CD4-positive, alpha-beta T cell treated with Interleukin-17A for 4 hours (primary cell): ENCODE measurements around the gene MED13L.
"Not testable (repeated sequence)": the region's sequence is repeated elsewhere in the genome, so short reads cannot be mapped to it uniquely, and the experiment has no call there.

ENCODE experiments used
- DNase-seq: peaks from one replicate; pipeline ENCODE4 v3.0.0-alpha.2; 2020; ENCODE audit warnings: mixed read lengths

The MED13L gene

DNA sequence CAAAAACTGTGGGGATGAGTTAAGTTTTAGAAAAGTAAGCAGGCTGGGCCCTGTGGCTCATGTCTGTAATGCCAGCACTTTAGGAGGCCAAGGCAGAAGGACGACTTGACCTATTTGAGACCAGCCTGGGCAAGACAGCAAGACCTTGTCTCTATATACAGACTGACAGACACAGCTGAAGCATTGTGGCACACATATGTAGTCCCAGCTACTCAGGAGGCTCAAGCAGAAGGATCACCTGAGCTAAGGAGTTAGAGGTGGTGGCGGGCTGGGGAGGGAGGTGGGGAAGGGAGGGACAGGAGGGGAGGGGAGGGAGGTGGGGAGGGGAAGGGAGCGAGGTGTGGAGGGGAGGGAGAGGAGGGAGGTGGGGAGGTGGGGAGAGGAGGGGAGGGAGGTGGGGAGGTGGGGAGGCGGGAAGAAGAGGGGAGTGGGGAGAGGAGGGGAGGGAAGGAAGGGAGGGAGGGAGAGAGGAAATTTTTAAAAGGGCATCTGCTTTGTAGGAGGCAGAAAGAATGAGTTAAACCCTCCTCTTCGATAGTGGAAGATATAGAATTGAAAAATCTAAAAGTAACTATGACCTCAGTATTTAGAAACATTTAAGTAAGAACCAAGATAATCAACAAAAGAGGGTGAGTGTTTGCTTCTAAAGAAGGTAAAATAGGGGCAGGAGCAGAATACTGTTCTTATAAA, 30.9 kb downstream of the MED13L start:
- no peak for DNase-seq

DNA sequence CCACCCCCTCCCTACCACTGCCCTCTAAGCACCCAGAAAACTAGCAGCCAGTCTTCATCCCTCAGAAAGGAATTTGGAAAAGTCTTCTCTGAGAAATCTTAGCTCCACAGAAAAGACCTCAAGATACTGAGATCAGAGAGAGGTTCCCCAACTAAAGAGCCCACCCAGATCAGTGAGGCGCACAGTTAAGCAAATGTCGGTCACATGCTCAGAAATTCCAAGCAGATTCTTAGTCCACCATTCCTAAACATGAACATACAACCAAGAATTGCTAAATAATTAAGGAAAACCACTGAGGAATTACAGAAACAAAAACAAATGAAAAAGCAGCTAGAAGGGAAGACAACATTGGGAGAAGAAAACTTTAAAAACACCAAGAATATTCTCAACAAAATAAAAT, 32.3 kb downstream of the MED13L start:
- DNase-seq = no peak

DNA sequence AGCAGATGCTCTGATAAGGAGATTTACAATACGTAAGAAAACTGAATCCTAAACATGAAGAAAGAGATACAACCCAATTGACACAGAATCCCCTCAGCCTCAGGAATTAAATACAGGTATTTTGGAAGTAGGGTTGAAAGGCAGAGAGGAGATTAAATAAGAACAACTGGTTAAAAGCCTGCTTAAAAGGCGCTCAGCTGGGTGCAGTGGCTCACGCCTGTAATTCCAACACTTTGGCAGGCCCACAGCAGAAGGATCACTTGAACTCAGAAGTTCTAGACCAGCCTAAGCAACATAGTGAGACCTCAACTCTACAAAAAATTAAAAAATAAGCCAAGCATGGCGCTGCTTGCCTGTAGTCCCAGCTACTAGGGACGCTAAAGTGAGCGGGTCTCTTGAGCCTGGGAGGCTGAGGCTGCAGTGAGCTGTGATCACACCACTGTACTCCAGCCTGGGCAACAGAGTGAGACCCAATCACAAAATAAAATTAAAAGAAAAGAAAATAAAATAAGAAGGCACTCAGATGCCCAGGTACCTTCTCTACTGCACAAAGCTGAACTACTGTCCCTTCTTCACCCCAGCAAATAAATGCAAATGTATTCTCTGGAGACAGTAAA, 32.9 kb downstream of the MED13L start:
- DNase-seq = no peak

DNA sequence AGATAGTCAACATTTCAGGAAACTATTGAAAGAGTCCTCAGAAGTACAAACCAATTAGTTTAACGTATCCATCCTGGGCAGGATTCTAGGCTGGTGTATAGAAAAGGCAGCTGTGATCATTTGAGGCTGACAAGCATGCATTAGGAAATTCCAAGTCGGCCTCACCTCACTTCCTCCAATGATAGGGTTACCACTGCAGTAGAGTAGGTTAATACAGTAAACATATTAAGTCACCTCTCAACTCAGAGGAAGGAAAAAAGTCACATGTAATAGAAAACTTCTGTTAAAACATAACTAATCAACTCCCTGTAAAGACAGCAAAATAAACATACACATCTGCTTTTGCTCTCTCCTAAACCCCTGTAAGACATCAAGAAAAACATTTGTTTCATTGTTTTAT, 33.5 kb downstream of the MED13L start:
- DNase-seq = peak; percentile 20

DNA sequence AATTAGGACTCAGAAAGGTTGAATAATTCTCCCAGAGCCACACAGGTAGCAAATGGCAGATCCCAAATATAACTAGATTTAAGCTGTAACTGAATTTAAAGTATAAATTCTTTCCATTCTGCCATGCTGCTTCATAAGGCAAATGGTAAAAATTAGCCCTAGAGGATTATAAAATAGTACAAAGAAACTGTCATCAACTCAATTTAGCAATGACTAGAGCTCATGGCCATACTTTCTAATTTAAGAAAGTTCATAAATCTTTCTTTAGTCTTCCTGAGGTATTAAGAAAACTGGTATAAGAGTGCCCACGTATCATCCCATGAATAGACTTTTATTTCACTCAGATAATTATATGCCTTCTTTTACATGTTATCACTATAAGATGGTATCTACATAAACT, 34.8 kb downstream of the MED13L start:
- DNase-seq = no peak

DNA sequence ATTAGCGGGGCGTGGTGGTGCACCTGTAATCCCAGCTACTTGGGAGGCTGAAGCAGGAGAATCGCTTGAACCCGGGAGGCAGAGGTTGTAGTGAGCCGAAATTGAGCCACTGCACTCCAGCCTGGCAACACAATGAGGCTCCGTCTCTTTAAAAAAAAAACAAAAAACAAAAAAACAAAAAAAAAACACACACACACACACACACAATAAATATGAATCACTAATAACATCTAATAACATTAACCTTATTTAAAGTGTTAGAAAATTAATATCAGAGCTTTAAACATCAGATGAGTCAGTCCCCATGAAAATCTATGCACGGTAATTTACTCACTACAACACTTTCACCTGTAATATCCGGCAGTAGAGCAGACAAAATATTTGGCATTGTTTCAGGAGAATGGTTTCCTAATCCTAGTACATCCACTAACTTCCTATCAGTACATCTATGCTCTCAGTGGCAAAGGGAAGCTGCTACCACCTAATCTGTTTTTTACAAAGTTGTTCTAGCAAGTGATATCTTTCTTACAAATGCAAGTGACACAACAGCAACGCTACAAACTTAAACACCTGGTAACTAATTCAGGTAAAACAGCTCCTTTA, 36.2 kb downstream of the MED13L start:
- DNase-seq = no peak

DNA sequence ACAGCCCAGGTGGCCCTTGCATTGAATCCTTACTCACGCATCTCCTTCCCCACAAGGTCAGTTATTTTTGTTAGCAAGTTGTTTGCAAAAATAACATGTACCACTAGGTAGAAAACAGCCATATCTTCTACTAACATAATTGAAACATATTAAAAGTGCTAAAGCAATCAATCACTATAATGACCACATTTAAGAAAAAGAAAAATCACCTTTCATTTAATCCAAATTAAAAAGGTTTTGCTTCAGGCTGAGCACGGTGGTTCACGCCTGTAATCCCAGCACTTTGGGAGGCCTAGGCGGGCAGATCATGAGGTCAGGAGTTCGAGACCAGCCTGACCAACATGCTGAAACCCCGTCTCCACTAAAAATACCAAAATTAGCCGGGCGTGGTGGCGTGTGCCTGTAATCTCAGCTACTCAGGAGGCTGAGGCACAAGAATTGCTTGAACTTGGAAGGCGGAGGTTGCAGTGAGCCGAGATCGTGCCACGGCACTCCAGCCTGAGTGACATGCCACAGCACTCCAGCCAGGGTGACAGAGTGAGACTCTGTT, 38.8 kb downstream of the MED13L start:
- not testable (repeated sequence) for DNase-seq

DNA sequence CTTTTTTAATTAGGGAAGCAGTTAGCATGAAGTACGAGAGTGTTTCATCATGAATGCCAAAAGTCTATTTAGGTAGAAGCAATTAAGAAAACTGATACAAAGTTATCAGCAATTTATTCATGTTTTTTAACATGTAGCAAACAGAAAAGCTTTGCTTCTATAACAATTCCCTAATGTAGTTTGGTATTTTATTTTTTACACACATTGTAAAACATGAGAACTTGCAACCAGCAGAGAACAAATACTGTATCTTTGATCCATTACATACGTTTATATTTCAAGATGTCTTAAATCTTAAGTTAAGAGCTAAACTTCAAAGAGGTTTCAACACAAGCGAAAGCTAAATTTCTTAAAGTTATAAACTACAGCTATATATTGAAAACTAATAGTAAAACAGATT, 39.3 kb downstream of the MED13L start:
- DNase-seq = no peak

DNA sequence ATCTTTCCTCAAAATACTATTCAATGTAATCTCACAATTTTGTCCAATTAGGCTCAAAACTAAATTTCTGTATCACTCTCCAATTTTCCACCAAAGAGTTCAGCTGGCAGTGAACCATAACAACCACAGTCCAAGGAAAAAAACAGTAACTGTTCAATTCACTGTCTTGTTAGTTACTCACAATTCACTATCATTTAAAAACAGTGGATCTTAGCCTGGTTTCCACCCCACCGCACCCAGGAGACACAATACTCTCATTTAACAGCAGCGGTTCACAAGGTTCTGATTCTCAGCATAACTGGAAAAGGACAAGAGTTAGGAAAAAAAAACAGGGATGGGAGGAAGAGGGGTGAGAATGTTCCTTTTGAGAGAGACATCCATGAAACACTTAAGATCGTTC, 40.5 kb downstream of the MED13L start:
- DNase-seq = no peak

DNA sequence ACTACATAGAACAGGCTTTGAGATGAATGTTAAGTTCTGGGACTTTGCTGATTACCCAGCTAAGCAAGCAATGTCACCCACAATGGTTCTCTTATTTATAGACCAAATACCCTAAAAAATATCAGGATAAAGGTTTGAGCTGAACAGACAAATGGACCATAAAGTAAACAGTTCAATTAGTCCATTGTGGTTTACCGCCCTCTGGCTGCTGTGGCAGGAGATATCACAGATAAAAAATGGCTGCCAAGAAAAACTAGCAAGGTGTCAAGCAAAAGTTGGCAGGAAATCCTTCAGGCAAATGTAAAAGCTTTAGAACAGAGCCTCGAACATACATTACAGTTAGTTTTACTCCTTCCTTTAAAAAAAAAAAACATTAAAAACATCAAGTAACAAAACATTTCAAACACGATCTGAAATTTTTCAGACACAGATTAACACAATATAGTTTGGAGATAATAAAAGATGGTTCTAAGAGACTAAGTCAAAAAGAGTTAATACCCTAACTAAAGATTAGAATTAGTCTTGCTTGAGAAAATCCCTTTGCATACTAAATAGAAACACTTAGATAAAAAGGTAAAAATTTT, 41.3 kb downstream of the MED13L start:
- peak; percentile 61 for DNase-seq

DNA sequence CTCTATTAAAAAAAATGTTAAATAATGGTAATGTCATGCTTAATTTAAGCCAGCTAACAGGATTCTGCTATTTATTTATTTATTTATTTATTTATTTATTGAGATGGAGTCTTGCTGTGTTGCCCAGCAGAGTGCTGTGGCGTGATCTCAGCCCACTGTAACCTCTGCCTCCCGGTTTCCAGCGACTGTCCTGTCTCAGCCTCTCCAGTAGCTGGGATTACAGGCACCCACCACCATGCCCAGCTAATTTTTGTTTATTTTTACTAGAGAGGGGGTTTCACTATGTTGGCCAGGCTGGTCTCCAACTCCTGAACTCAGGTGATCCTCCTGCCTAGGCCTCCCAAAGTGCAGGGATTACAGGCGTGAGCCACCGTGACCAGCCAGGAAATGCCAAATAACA, 43.3 kb downstream of the MED13L start:
- not testable (repeated sequence) for DNase-seq

DNA sequence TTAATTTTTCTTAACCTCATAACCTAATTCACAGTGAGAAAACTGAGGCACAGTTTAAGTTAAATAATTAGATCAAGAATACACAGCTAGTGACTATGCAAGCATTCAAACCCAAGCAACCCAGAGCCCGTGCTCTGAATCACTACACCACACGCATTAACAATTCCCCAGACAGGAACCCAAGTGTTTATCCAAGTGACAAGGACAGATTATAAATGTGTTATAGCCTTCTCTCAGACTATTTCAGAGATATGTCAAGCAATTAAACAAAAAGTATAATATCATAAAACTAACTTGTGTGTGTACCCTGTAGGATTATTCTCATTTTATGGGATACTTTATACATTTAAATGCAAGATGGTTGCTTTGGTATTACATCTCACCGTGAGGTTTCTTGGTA, 43.8 kb downstream of the MED13L start:
- DNase-seq = no peak

DNA sequence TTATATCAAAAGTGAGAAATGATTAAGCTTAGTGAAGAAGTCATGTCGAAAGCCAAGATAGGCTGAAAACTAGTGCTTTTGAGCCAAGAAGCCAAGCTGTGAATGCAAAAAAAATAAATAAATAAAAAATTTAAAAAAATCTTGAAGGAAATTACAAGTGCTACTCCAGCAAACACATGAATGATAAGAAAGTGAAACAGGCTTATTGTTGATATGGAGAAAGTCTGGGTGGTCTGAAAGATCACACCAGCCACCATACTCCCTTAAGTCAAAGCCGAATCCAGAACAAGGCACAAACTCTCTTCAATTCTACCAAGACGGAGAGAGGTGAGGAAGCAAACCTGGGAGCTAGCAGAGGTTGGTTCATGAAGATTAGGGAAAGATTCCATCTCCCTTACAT, 49.7 kb downstream of the MED13L start:
- no peak for DNase-seq

DNA sequence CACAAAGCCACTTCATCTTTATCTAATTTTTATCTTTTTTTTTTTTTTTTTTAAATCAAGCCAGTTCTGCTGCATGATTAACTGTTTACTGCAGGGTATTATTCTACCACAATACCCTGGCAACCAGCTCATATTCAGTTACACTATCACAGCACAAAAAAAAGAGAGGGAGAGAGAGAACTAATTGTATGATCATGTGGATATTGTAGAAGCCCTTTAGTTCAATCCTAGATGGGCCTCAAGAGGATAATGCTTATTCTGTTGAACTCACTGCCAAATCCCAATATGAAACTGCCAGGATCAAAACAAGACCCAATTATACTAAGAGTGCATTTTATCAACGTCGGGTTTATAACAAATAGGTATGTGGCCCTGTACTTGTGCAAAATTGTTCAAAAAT, 51.5 kb downstream of the MED13L start:
- no peak for DNase-seq

DNA sequence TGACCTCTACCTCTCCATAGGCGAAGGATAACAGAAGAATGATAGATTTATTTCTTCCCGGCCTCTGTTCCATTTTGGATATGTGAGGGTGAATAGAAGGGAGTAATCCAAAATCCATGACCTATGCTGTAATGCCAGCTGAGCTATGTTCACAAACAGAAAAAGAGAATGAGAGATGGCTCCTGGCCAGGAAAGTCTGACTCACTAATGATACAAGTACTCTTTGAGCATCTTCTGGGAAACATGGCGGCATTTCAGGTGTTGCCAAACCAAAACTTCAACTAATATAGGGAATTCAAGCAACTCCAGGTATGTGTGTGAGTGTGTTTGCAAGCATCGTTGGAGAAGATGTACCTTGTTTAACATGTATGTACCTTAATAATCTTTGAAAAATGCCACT, 55.1 kb downstream of the MED13L start:
- DNase-seq = peak; percentile 56

DNA sequence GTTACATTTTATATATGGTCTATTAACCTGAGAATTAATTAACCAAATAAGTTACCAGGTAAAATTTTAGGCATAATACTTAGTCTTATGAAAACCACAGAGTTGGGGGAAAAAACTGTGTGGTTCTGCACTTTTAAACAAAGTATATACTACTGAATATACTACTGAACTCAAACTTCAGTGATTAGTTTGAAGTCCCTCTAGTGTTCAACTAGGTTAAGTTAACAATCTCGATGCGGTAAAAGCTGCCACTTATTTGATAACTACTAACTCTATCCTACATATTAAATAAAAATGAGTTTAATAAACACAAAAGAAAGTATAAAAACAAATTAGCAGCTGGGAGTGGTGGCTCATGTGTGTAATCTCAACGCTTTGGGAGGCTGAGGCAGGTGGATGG, 56.7 kb downstream of the MED13L start:
- DNase-seq = no peak

DNA sequence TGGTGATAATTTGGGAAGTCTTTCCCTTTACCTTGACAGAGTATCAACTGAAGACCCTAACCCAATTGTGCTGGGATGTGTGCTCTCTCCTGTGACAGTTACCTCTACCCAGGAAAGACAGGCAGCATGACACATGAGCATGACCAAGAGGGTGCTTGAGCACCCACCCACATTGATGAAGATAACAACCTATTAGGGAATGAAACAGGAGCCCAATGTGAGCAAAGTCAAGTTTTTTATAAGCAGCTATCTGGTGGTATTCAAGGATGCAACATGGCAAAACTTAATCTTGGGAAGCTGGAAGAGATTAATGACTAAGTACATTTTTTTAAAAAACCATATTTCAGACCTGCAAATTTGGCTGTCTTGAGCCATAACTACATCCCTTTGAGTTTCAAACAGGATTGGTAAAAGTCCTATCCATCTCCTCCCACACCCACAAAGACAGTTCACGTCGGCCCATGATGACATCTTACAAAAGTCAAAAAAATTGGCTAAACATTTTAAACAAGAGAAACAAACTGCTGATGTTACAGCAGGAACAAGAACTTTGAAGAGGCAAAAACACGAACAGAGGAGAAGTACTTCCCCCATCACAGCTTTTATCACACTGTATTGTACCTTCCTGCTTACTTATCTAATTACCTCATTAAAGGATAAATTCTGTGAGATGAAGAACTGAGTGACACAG, 60.3 kb downstream of the MED13L start:
- DNase-seq = no peak

DNA sequence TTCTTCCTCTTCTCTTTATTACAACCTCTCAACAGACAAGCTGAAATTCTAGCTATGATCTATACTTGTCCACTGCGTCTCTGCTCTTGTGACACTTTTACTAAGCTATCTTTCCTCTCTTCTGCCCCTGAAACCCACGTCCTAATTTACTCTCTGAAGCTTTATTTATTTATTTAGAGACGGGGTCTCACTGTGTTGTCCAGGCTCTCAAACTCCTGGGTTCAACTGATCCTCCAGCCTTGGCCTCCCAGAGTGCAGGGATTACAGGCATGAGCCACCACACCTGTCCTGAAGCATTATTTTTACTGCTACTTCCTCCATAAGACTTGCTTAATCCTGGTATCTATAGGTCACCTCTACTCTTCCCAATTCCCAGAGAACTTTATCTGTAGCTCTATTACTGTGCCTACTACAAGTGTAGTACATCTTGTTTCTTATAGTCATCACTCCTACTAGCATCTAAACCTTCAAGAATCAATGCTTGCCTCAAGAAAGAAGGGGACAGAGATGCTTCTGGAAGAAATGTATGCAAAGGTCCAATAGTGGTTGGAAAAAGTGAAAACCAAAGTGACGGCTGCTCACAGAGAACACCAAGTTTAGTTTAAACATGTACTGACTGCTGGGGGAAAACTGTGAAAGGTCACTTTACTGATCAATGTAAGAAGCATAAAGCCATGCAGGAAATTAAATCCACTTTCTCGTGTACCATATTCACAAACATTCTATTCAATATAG, 61.3 kb downstream of the MED13L start:
- DNase-seq = no peak

DNA sequence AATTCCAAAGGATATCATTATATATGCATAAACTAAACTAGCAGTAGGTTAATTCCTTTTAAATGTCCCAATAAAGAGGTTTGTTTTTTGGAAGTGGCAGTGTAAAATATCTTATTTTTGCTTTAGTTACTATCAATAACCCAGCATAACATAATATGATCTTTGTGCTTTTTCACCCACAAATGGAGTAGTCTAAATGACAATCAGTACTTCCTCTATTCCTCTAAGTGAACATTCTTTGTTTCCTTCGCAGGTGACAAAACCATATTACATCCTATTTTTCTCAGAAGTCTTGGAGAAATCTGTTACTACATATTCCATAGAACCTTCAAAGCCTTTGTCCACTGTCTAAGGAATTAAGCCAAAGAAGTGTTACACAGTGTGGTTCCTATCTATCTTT, 62.5 kb downstream of the MED13L start:
- DNase-seq = no peak

DNA sequence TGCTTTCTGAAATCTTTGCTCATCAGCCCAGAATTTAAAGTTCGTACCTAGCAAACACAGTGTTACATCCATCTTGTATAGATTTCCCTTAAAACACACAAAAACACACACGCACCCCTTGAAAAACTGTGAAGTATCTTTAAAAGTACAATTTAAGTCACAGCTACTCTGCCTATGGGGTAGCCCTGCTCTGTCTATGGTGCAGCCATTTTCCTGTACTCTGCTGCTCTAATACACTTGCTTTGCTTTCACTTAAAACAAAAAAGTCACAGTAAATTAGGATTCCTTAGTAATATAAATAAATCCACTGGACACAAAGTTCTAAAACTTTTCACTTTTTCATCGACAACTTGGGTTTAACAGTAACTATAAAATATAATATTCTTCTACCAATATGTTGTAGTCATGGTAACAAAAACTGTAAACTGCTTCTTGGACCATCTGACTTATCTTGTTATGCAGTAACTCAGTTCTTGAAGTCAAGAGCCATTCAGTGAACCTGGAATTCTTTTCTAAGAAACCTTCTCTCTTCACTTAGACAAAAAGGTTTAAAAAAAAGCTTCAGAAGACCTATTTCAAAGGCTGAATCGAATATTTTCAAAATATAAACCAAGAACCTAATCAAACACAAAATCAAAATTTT, 63.5 kb downstream of the MED13L start:
- DNase-seq = no peak

DNA sequence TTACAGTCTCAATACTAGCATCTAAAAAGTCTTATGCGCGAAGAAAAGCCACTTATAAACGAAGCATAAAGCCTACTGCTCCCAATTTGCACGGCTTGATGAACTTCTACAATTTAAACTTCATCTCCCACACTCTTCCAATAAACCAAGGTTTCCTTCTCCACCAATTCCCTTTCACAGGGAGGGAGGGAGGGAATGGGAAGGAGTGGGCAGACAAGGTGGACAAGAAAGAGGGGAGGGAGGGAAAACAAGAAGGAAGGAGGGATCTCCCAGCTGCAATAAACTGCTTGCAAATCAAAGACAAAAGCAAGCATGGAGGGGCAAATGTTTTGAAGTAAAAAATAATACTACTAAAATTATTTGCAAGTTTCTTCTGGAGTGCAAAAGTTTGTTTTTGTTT, 64.5 kb downstream of the MED13L start:
- DNase-seq = no peak

DNA sequence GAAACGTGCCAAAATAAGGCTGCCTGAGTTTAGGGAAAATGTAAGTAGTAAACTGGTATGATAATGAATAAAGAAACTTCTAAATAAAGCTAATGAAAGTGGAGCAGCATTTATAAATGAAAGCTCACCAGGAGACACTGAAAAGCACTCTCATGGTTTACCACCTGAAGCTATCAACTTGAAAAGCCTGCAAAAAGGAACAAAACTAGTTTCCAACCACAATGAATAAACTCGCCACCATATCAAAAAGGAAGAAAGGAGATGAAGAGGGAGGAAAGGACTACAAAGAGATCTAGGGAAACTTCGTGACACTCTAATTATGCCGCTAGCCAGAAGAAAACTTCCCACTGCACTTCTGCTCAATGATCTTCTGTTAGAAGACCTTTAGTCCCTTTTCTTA, 66.7 kb downstream of the MED13L start:
- DNase-seq = no peak
